OCI-LY7 (cell line): ENCODE results near the gene GRIA4. TPM values are rescaled to one million over a fixed set of nuclear protein-coding genes. Genes with fewer than 3 reads are reported as not detected.

Experiments
- BruUV-seq: library from RNA; stranded (reverse); fragments of 400-500 nt; replicated peaks from 2 replicates; lab custom pipeline; 2021; lab: Mats Ljungman, UMichigan
- CTCF ChIA-PET: fragments of 300-600 bp; sonication (Branson Sonifier 250); formaldehyde crosslinking; loops from one replicate; lab custom pipeline; 2022; ENCODE audit warnings: antibody characterized with exemption; ENCODE audit not compliant: unreplicated experiment; lab: Charles Lee
- POLR2A ChIA-PET: fragments of 300-600 bp; sonication (Branson Sonifier 250); formaldehyde crosslinking; loops from one replicate; lab custom pipeline; 2022; ENCODE audit warnings: antibody characterized with exemption; lab: Charles Lee
- DNase-seq: peaks from one replicate; pipeline ENCODE4 v3.0.0-alpha.2; 2015; ENCODE audit warnings: low spot score
- H2AFZ ChIP-seq: fragments of 200-600 bp; sonication (generic), shearing (Covaris generic); 2 replicates; pipeline ENCODE4 v1.6.1; 2014; ENCODE audit warnings: mild to moderate bottlenecking, antibody characterized with exemption, low read length, moderate library complexity
- H3K27ac ChIP-seq: fragments of 200-600 bp; sonication (generic); 2 replicates; pipeline ENCODE4 v1.5.1; 2014; ENCODE audit warnings: mixed run types, low read depth, mild to moderate bottlenecking, moderate library complexity, low read length, inconsistent platforms; ENCODE audit not compliant: poor library complexity, severe bottlenecking
- H3K36me3 ChIP-seq: fragments of 200-600 bp; sonication (generic); 2 replicates; pipeline ENCODE4 v1.6.1; 2014; ENCODE audit warnings: mild to moderate bottlenecking, antibody characterized with exemption, low read length, moderate library complexity, mixed read lengths; ENCODE audit not compliant: insufficient read depth
- H3K4me1 ChIP-seq: fragments of 200-600 bp; sonication (generic); 2 replicates; pipeline ENCODE4 v1.5.1; 2014; ENCODE audit warnings: mild to moderate bottlenecking, low read length; ENCODE audit not compliant: insufficient read depth, poor library complexity, severe bottlenecking
- H3K4me2 ChIP-seq: fragments of 200-600 bp; sonication (generic); 2 replicates; pipeline ENCODE4 v1.6.1; 2014; ENCODE audit warnings: mild to moderate bottlenecking, low read length
- H3K4me3 ChIP-seq: fragments of 200-600 bp; sonication (generic); 2 replicates; pipeline ENCODE4 v1.5.1; 2014; ENCODE audit warnings: mild to moderate bottlenecking, low read depth, low read length; ENCODE audit not compliant: poor library complexity, severe bottlenecking
- H3K79me2 ChIP-seq: fragments of 200-600 bp; sonication (generic); 2 replicates; pipeline ENCODE4 v1.6.1; 2016; ENCODE audit warnings: low read depth, mild to moderate bottlenecking, low read length, moderate library complexity, mixed read lengths; ENCODE audit not compliant: insufficient read depth
- H3K9me2 ChIP-seq: fragments of 200-600 bp; sonication (generic); 2 replicates; pipeline ENCODE4 v1.6.1; 2016; ENCODE audit warnings: mild to moderate bottlenecking, low read length, mixed read lengths; ENCODE audit not compliant: insufficient read depth
- H3K9me3 ChIP-seq: fragments of 200-600 bp; sonication (generic); 2 replicates; pipeline ENCODE4 v1.6.1; 2014; ENCODE audit warnings: mild to moderate bottlenecking, mixed run types, low read length, mixed read lengths
- H4K20me1 ChIP-seq: fragments of 200-600 bp; sonication (generic); 2 replicates; pipeline ENCODE4 v1.6.1; 2014; ENCODE audit warnings: mild to moderate bottlenecking, antibody characterized with exemption, low read length, moderate library complexity, mixed read lengths; ENCODE audit not compliant: insufficient read depth
- CTCF ChIP-seq: fragments of 200-600 bp; sonication (generic); conservative IDR thresholded peaks from 2 replicates; pipeline ENCODE4 v1.5.1; 2014; ENCODE audit warnings: mild to moderate bottlenecking, antibody characterized with exemption, low read length, moderate library complexity, mixed read lengths
- EZH2phosphoT487 ChIP-seq: fragments of 200-600 bp; sonication (generic); IDR thresholded peaks from 2 replicates; pipeline ENCODE4 v1.6.1; 2018; ENCODE audit warnings: low read depth, borderline replicate concordance, mild to moderate bottlenecking, mixed run types, antibody characterized with exemption, low read length, moderate library complexity, mixed read lengths
- intact Hi-C: fragments of 100-400 bp; cut with micrococcal nuclease; formaldehyde crosslinking; loops from one replicate; pipeline ENCODE4 v1.10.0; 2022; ENCODE audit not compliant: unreplicated experiment
- total RNA-seq, 2 experiments: library from RNA; depleted of rRNA in 1 of 2; stranded (reverse); fragments of >200 nt in 1 of 2; shearing (Covaris generic) in 1 of 2; gene quantifications; 2 replicates each; pipeline ENCODE4 v1.2.3, GENCODE V29; 2014 to 2022

GRIA4 gene
- total RNA-seq, 2 experiments from 2014 or later = not detected

DNA sequence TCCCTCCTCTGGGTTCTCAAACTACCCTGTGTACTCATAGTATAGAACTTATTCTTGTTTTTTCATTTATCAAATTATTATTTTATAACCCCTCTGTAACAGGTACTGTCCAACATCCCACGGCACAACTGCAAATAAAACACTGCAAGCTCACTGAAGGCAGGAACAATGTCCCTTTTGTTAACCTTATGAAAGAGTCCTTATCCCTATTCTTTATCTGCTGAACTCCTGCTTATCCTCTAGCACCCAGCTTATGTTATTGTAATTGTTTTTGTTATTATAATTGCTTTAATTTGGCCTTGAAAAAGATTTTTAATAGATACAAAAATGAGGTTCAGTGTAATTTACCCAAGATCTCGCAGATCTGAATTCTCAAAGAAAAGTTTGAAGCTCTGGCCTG is 281.8 kb downstream of the GRIA4 start:
- TF ChIP-seq EZH2phosphoT487 (no peak), CTCF (no peak)
- Histone ChIP-seq H2AFZ (no peak overlapping the region), H3K36me3 (no peaks in the 10 kb centered on the region), H3K9me3 (no peaks in the 10 kb centered on the region), H3K4me3 (no peak overlapping the region), H3K4me2 (no peak overlapping the region), H3K27ac (no peak overlapping the region), H3K4me1 (no peaks in the 10 kb centered on the region), H3K9me2 (no peaks in the 10 kb centered on the region), H3K79me2 (no peaks in the 10 kb centered on the region), H4K20me1 (no peaks in the 10 kb centered on the region)
- ChIA-PET POLR2A (no interaction called here), CTCF (no interaction called here)
- DNase-seq = no peak
- BruUV-seq = no TSS peak
- intact Hi-C loops = no loop called here

DNA sequence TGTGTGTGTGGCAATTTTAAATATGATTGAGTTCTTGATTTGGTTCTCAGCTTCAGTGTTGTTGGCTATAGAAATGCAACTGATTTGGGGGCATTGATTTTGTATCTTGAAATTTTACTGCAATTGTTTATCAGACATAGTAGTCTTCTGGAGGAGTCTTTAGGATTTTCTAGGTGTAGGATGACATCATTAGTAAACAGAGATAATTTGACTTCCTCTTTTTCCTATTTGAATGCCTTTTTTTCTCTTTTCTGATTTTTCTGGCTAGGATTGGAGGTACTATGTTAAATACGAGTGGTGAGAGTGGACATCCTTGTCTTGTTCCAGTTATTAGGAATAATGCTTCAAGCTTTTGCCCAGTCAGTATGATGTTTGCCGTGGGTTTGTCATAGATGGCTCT is 287.3 kb downstream of the GRIA4 start:
- Histone ChIP-seq H3K36me3 (no peaks in the 10 kb centered on the region), H3K4me1 (no peaks in the 10 kb centered on the region), H2AFZ (no peak overlapping the region), H3K9me2 (no peaks in the 10 kb centered on the region), H3K4me2 (no peak overlapping the region), H3K4me3 (no peak overlapping the region), H3K79me2 (no peaks in the 10 kb centered on the region), H3K27ac (no peak overlapping the region), H3K9me3 (no peaks in the 10 kb centered on the region), H4K20me1 (no peaks in the 10 kb centered on the region)
- DNase-seq = no peak
- TF ChIP-seq CTCF (no peak), EZH2phosphoT487 (no peak)
- intact Hi-C loops = no loop called here
- POLR2A ChIA-PET = no interaction called here
- CTCF ChIA-PET = no interaction called here
- no TSS peak for BruUV-seq

DNA sequence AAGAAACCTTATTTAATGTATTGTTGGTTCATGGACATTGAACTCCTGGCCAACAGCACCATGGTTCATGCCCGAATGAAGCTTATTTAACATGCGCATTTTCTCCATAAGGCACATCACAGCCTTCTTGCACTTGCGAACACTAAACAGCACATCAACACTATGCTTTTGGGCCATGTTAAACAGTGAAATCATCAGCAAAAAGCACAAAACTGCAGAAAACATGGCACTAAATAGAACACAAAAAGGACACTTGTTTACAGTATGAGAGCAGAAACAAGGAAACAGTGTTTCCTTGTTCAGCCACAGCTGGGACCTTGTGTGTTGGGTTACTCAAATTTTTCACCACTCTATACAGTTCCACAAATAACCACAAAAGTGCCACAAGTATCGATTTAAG is 289.9 kb downstream of the GRIA4 start:
- H3K4me2 ChIP-seq = no peak overlapping the region
- no peak overlapping the region for H3K4me3 ChIP-seq
- ChIA-PET CTCF (no interaction called here), POLR2A (no interaction called here)
- H3K4me1 ChIP-seq = no peaks in the 10 kb centered on the region
- TF ChIP-seq CTCF (no peak), EZH2phosphoT487 (no peak)
- no peaks in the 10 kb centered on the region for H3K9me3 ChIP-seq
- no peak overlapping the region for H3K27ac ChIP-seq
- no TSS peak for BruUV-seq
- H3K79me2 ChIP-seq = no peaks in the 10 kb centered on the region
- no peak for DNase-seq
- H2AFZ ChIP-seq = no peak overlapping the region
- H3K36me3 ChIP-seq = no peaks in the 10 kb centered on the region
- no peaks in the 10 kb centered on the region for H3K9me2 ChIP-seq
- H4K20me1 ChIP-seq = no peaks in the 10 kb centered on the region
- intact Hi-C loops = no loop called here
